ENCODE results near the gene KCP. TPM values are rescaled to one million over a fixed set of nuclear protein-coding genes. Genes with fewer than 3 reads are reported as not detected.

Gene KCP
- total and polyA plus RNA-seq, 2 of the 13 experiments (the other 11 are each of a cell fraction or from before 2014, with no cell fraction given) = 0.37 to 1.0 TPM

GRCh38 chr7:128861957-128862570 lies 48.4 kb downstream of the KCP start (continued):
- no peak for TF ChIP-seq THAP9 (CRISPR knock-in tag; IDR thresholded peaks at IDR 0.05; ENCODE audit: borderline replicate concordance)
- TF ChIP-seq RFXANK (CRISPR knock-in tag; IDR thresholded peaks at IDR 0.05) = no peak
- TF ChIP-seq ZGPAT (CRISPR knock-in tag; IDR thresholded peaks at IDR 0.05) = no peak
- 0 out of 2 replicates have a peak, but pooled peaks have one; percentile 30 for TF ChIP-seq FOXC1 (CRISPR knock-in tag; IDR thresholded peaks at IDR 0.05; ENCODE audit: borderline replicate concordance)
- TF ChIP-seq ZNF614 (CRISPR knock-in tag; IDR thresholded peaks at IDR 0.05; ENCODE audit: borderline replicate concordance) = no peak
- no peak for TF ChIP-seq ETS1 (CRISPR knock-in tag; IDR thresholded peaks at IDR 0.05)
- no peak for TF ChIP-seq PRDM10 (CRISPR knock-in tag; IDR thresholded peaks at IDR 0.05; ENCODE audit: low read depth)
- TF ChIP-seq DR1 (CRISPR knock-in tag; IDR thresholded peaks at IDR 0.05) = no peak
- no peak for TF ChIP-seq ARID3A (IDR thresholded peaks at IDR 0.05; ENCODE audit: low read depth, low read length)
- TF ChIP-seq ZNF382 (CRISPR knock-in tag; IDR thresholded peaks at IDR 0.05; ENCODE audit: borderline replicate concordance) = no peak
- no peak for TF ChIP-seq HCFC1 (IDR thresholded peaks at IDR 0.05; ENCODE audit: low read depth, low read length)
- TF ChIP-seq LCORL (IDR thresholded peaks at IDR 0.05) = no peak
- TF ChIP-seq LCORL (CRISPR knock-in tag; IDR thresholded peaks at IDR 0.05) = peak; percentile 11; the same call in 1 of the 2 replicates
- TF ChIP-seq SRF (IDR thresholded peaks at IDR 0.05; ENCODE audit: low read depth, low read length) = no peak
- no peak for TF ChIP-seq TEF (CRISPR knock-in tag; IDR thresholded peaks at IDR 0.05)
